Smooth muscle cell (in vitro differentiated cells): ENCODE results near the gene SMNDC1. TPM values are rescaled to one million over a fixed set of nuclear protein-coding genes. Genes with fewer than 3 reads are reported as not detected.

Experiments
- DNase-seq: peaks from one replicate; lab custom pipeline; 2025; ENCODE audit not compliant: unreplicated experiment; lab: John Stamatoyannopoulos, UW
- H2AFZ ChIP-seq: fragments of 200-600 bp; sonication (generic); 2 replicates; pipeline ENCODE4 v1.6.0; 2016; ENCODE audit warnings: antibody characterized with exemption, low read depth, mild to moderate bottlenecking
- H3F3A ChIP-seq: fragments of 200-600 bp; sonication (generic); 2 replicates; pipeline ENCODE4 v1.6.0; 2017; ENCODE audit warnings: antibody characterized with exemption, low read depth
- H3K27ac ChIP-seq: fragments of 200-600 bp; sonication (generic); 2 replicates; pipeline ENCODE4 v1.5.1; 2016; ENCODE audit warnings: low read depth, mild to moderate bottlenecking
- H3K27me3 ChIP-seq: fragments of 200-600 bp; sonication (generic); 2 replicates; pipeline ENCODE4 v1.6.1; 2016; ENCODE audit warnings: low read depth, mild to moderate bottlenecking
- H3K36me3 ChIP-seq: fragments of 200-600 bp; sonication (generic); 2 replicates; pipeline ENCODE4 v1.5.1; 2016; ENCODE audit warnings: low read depth
- H3K4me1 ChIP-seq: fragments of 200-600 bp; sonication (generic); 2 replicates; pipeline ENCODE4 v1.5.1; 2016; ENCODE audit warnings: low read depth
- H3K4me2 ChIP-seq: fragments of 200-600 bp; sonication (generic); 2 replicates; pipeline ENCODE4 v1.6.0; 2016; ENCODE audit warnings: mild to moderate bottlenecking
- H3K4me3 ChIP-seq: fragments of 200-600 bp; sonication (generic); 2 replicates; pipeline ENCODE4 v1.5.1; 2016; ENCODE audit warnings: mild to moderate bottlenecking
- H3K79me2 ChIP-seq: fragments of 200-600 bp; sonication (generic); 2 replicates; pipeline ENCODE4 v1.6.0; 2016; ENCODE audit warnings: low read depth, mild to moderate bottlenecking
- H3K9ac ChIP-seq: fragments of 200-600 bp; sonication (generic); 2 replicates; pipeline ENCODE4 v1.6.0; 2016; ENCODE audit warnings: low read depth
- H3K9me3 ChIP-seq: fragments of 200-600 bp; sonication (generic); replicated peaks from 2 replicates; pipeline ENCODE4 v1.5.1; 2016; ENCODE audit warnings: low read depth
- H4K20me1 ChIP-seq: fragments of 200-600 bp; sonication (generic); 2 replicates; pipeline ENCODE4 v1.6.0; 2016; ENCODE audit warnings: low read depth
- CTCF ChIP-seq: fragments of 200-600 bp; sonication (generic); IDR thresholded peaks from 2 replicates; pipeline ENCODE4 v1.5.1; 2017; ENCODE audit warnings: borderline replicate concordance, mild to moderate bottlenecking, antibody characterized with exemption; ENCODE audit not compliant: insufficient read depth, poor library complexity, severe bottlenecking
- WGBS: methylation state at CpG from one replicate; pipeline ENCODE4 v1.1.7; 2016; ENCODE audit warnings: low lambda C conversion rate; 5-methylcytosine and 5-hydroxymethylcytosine counted together
- polyA plus RNA-seq: library from polyadenylated mRNA; unstranded; fragments of >200 nt; fragmentation: Nextera tagmentation; extraction: Ambion mirVana; gene quantifications from 2 replicates; pipeline ENCODE4 v1.2.1, GENCODE V29; 2016
- total RNA-seq: library from RNA; depleted of rRNA; stranded (reverse); fragments of >200 nt; gene quantifications from 2 replicates; pipeline ENCODE4 v1.2.3, GENCODE V29; 2014

Gene SMNDC1
- total and polyA plus RNA-seq, 2 experiments from 2014 or later: 17.7 to 22.2 TPM

- H2AFZ ChIP-seq: no peak overlapping the region
- 91% methylated on average over 3 of the region's 3 CpGs for WGBS
- no peak for TF ChIP-seq CTCF
Observed at GRCh38 chr10:110244550-110244949, 60.2 kb downstream of the SMNDC1 start.

DNA sequence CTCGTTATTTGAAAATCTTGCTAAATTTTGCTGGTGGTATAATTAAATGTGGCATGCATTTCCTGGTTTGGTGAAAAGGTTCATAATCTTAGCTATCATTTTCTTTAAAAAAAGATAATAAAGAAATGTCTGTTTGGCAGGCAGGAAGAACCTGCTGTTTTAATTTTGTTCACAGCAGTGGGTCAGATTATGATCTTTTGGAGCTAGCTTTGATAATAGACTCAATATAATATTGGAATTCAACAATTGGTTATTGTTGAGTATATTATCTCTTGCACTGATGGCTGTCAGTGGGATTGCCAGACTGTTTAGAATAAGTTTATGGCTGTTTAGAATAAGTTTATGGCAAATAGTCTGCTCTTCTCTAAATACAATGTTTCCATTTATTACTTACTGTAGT, 62.2 kb downstream of the SMNDC1 start:
- 97% methylated on average over 1 of the region's 1 CpG for WGBS
- Histone ChIP-seq H3K36me3 (no peaks in the 10 kb centered on the region), H3K27ac (no peak overlapping the region), H3K79me2 (peaks cover 12% of the 10 kb centered on the region), H2AFZ (no peak overlapping the region), H3K27me3 (no peaks in the 10 kb centered on the region), H3K4me2 (no peak overlapping the region), H3F3A (no peaks in the 10 kb centered on the region), H4K20me1 (peaks cover 78% of the 10 kb centered on the region), H3K9ac (no peak overlapping the region), H3K4me1 (peaks cover 9% of the 10 kb centered on the region), H3K4me3 (no peak overlapping the region), H3K9me3 (no peaks in the 10 kb centered on the region)
- no peak for TF ChIP-seq CTCF
- DNase-seq: no peak

More at GRCh38 chr10:110244550-110244949, 60.2 kb downstream of the SMNDC1 start:
- H3K36me3 ChIP-seq: no peaks in the 10 kb centered on the region
- H3K27me3 ChIP-seq: no peaks in the 10 kb centered on the region
- no peak overlapping the region for H3K9ac ChIP-seq
- DNase-seq: no peak
- no peak overlapping the region for H3K4me2 ChIP-seq
- H3K27ac ChIP-seq: no peak overlapping the region
- H4K20me1 ChIP-seq: peaks cover 71% of the 10 kb centered on the region
- peaks cover 9% of the 10 kb centered on the region for H3K4me1 ChIP-seq
- H3K79me2 ChIP-seq: peaks cover 11% of the 10 kb centered on the region
- no peak overlapping the region for H3K4me3 ChIP-seq
- H3F3A ChIP-seq: no peaks in the 10 kb centered on the region
- H3K9me3 ChIP-seq: no peaks in the 10 kb centered on the region

DNA sequence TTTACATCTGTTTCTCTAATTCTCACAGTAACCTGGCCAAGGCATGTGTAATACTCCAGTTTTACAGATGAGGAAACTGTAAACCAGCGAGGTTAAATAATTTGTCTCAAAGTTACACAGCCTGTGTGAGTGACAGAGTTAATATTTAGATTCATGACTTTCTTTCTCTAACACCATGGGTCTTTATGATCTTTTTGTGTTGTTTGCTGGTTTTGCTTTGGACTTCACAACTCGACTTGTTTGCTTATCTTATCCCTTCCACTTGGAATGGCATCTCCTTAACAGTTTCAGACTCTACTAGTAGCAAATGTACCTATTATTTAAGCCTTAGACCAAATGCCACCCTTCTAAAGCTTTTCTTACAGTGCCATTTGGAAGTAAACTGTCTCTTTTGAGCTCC, 62.9 kb downstream of the SMNDC1 start:
- no peak overlapping the region for H3K4me3 ChIP-seq
- peaks cover 12% of the 10 kb centered on the region for H3K79me2 ChIP-seq
- peaks cover 9% of the 10 kb centered on the region for H3K4me1 ChIP-seq
- no peak overlapping the region for H2AFZ ChIP-seq
- H3K36me3 ChIP-seq: no peaks in the 10 kb centered on the region
- TF ChIP-seq CTCF: no peak
- H3K9me3 ChIP-seq: no peaks in the 10 kb centered on the region
- H3F3A ChIP-seq: no peaks in the 10 kb centered on the region
- WGBS: 81% methylated on average over 2 of the region's 2 CpGs
- no peak overlapping the region for H3K9ac ChIP-seq
- DNase-seq: no peak
- no peak overlapping the region for H3K27ac ChIP-seq
- H4K20me1 ChIP-seq: peaks cover 84% of the 10 kb centered on the region
- no peak overlapping the region for H3K4me2 ChIP-seq
- no peaks in the 10 kb centered on the region for H3K27me3 ChIP-seq

DNA sequence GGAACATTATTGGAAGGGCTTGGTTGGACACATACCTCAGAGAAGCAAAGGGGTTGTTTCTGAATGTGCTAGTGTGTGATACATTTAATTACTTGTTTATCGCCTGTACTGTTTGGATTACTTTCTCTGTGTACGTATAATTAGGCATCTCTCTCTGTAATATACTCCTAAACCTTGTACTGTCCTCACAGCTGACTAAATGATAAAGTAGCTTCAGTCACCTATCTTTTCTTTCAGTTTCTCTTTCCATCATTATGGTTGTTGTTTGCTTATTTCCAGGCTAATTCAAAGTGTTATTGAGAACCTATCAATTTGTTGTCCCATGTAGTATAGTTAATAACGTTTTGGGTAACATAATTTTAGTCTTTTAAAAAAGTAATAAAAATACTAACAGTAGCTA, 63.3 kb downstream of the SMNDC1 start:
- 69% methylated on average over 3 of the region's 3 CpGs for WGBS
- Histone ChIP-seq H3K4me2 (no peak overlapping the region), H4K20me1 (peaks cover 89% of the 10 kb centered on the region), H3K27me3 (no peaks in the 10 kb centered on the region), H3K9ac (no peak overlapping the region), H3K4me1 (peaks cover 9% of the 10 kb centered on the region), H2AFZ (no peak overlapping the region), H3F3A (no peaks in the 10 kb centered on the region), H3K79me2 (peaks cover 12% of the 10 kb centered on the region), H3K9me3 (no peaks in the 10 kb centered on the region), H3K4me3 (no peak overlapping the region), H3K36me3 (no peaks in the 10 kb centered on the region), H3K27ac (no peak overlapping the region)
- no peak for TF ChIP-seq CTCF
- DNase-seq: no peak
